Vagina (tissue), 2 donors: Measurements from ENCODE around the gene ATF5.

Experiments
- POLR2A ChIP-seq, 2 donors: fragments of 450-650 bp; IDR thresholded peaks; one replicate each; pipeline ENCODE4 v1.6.1; 2017; ENCODE audit warnings: antibody characterized with exemption in 2 of 2, mild to moderate bottlenecking in 2 of 2, moderate library complexity in 2 of 2
- TF ChIP-seq, protein P1 (sequence below), 3 experiments: fragments of 450-650 bp in 2 of 3; fragments of 200-600 bp in 1 of 3; sonication (generic) in 1 of 3; IDR thresholded peaks; one replicate each; pipeline ENCODE4 v1.5.1; 2017 to 2019; ENCODE audit warnings: antibody characterized with exemption in 3 of 3, mild to moderate bottlenecking in 2 of 3, moderate library complexity in 2 of 3

DNA sequence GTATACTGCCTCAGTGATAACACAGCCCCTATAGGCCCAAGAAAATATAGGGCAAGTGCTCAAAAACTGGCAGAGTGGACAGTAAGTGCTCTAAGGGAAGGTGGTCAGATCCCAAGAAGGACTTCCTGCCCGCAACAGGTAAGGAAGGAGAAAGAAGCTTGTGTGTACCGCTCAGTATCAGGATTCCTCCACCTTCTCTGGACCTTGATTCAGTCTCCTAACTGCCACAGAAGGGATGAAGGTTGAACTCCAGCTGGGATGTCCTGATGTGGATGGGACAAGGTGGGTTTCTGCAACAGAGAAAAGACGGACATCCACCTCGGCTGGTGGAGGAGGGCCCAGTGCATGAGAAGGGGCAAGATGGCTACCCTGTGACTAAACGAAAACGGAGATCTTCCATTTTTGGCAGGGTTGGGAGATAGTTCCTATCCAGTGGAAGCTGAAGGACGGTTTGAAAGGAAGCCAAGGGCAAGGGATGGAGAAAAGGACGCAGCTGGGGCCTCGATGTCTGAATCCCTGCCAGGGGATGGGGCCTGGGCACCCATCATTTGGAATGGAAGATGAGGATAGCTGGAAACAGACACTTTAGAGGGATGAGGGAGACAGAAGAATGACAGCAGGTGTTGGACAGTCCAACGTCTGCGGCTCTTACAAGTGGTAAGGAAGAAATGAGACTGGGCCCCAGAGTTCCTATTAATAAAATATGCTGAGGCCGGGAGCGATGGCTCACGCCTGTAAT is 1.3 kb upstream of the ATF5 start:
- TF ChIP-seq, protein P1, sequence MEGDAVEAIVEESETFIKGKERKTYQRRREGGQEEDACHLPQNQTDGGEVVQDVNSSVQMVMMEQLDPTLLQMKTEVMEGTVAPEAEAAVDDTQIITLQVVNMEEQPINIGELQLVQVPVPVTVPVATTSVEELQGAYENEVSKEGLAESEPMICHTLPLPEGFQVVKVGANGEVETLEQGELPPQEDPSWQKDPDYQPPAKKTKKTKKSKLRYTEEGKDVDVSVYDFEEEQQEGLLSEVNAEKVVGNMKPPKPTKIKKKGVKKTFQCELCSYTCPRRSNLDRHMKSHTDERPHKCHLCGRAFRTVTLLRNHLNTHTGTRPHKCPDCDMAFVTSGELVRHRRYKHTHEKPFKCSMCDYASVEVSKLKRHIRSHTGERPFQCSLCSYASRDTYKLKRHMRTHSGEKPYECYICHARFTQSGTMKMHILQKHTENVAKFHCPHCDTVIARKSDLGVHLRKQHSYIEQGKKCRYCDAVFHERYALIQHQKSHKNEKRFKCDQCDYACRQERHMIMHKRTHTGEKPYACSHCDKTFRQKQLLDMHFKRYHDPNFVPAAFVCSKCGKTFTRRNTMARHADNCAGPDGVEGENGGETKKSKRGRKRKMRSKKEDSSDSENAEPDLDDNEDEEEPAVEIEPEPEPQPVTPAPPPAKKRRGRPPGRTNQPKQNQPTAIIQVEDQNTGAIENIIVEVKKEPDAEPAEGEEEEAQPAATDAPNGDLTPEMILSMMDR (IDR thresholded peaks at IDR 0.05) = no peak
- TF ChIP-seq POLR2A (IDR thresholded peaks at IDR 0.05) = no peak
